SIG-M5 treated with dmso at 0.1 percent for 504 hours (cell line): ENCODE measurements around the gene SLC66A1.

Source experiments
- DNase-seq: peaks from one replicate; lab custom pipeline; 2025; ENCODE audit not compliant: unreplicated experiment; lab: John Stamatoyannopoulos, UW

The SLC66A1 gene

DNA sequence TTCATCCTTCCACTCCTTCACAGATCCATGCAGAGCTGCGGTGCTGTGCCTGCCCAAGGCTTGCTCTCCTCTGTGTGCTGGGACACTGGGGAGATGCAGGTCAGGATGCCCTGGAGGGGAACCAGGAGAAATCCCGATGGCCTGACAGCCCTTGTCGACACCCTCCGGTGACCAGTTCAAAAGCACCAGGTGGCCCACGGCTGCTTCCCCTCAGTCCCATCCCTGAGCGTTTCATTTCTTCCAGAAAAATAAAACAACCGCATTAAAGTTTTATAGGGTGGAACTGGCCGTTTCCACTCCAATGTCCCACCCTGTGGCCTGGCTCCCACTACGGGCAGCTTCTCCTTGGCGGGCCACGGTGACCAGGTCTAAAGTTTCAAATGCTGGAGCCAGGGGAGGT is 48.3 kb downstream of the SLC66A1 start:
- no peak for DNase-seq

DNA sequence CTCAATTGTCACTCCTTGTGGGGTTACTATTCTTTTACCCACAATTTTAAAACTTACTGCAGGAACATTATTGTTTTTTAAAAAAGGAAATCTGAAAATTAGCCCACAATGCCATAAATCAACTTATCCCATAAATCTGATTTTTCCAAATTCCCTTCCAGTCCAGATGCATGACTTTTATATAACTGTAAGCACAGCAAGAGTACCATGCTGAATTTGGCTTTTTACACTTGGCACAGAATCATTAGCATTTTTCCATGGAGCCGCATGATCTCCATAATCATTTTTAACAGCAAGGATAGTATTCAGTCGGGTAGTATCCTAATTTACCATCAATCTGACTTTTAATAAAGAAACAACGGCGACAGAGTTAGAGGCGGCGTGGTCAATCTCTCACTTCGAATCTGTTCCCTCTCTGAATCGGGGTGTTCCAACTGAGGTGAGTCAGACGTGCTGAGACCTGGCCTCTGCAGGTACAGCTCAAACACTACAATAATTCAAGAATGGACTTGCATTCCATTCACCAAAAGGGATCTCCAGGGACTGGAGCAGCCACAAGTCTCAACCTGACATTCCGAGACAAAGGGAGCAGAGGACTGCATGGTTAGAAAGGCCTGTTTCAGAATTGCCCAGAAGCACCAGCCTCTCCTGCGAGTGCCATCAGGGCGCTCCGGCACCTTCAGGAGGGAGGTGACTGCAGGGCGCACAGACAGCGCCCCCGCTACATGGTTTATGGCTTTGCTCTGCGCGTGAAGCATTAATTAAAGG is 48.9 kb downstream of the SLC66A1 start:
- no peak for DNase-seq

DNA sequence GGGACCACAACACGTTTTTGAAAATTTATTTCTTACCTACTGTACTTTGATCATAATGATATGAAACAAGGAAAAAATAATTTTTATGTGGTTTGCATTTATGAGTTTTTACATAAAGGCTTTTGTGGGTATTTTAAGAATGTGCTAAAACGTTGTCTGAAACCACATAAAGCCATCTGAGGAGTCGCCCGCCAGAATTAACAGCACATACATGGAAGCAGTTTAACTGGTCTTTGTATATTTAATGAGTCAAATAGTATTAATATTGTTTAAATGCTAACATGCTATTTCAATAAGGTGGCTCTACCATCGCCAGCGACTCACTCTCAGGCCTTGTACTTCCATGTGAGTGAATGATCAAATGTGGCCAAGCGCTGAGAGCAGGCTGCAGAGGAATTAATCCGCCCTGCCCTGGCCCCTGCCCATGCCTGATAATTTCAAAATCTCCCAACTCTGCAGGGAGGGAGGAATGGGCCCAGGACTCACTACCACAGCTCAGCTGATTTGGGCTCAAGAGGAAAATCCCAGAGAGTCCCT is 49.6 kb downstream of the SLC66A1 start:
- no peak for DNase-seq

DNA sequence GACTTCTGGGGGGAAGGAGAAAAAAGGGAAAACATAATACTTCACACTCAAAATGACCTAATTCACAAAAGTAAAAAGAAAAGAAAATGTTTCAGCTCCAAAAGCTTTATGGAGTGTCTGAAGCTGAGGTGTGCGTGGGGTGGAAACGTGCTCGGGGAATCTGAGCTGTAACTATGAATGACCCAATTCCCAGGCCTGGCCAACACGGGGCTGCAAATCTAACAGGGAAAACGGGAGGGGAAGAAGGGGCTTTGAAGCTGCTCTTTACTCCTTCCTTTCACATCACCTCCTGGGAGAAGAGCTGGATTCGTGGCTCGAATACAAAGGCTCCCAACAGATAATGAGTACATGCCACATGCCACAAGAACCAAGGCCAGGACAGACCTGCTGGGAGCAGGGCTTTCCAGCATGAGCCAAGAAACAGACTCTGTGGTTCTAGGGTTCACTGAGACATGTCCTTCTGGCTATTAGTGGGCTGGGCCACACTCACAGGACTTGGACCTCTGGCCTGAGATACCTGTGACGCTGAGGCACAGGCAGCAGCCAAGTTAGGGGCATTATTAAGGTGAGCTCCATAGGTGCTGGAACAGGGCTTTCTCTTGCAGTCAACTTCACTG is 51.5 kb downstream of the SLC66A1 start:
- DNase-seq = no peak

DNA sequence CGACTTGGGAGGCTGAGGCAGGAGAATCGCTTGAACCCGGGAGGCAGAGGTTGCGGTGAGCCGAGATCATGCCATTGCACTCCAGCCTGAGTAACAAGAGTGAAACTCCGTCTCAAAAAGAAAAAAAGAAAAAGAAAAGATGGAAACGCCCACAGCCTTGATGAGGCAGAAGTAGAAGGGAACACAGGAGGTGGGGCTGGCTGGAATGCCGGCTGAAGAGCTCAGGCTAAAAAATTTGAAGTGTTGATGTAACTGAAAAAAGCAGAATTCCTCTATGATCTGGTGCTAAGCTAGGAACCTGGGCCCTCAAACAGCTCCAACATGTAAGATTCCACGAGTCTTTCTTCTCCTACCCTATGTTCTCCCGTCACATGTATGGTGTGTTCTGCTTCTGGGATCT is 53.6 kb downstream of the SLC66A1 start:
- DNase-seq = no peak

DNA sequence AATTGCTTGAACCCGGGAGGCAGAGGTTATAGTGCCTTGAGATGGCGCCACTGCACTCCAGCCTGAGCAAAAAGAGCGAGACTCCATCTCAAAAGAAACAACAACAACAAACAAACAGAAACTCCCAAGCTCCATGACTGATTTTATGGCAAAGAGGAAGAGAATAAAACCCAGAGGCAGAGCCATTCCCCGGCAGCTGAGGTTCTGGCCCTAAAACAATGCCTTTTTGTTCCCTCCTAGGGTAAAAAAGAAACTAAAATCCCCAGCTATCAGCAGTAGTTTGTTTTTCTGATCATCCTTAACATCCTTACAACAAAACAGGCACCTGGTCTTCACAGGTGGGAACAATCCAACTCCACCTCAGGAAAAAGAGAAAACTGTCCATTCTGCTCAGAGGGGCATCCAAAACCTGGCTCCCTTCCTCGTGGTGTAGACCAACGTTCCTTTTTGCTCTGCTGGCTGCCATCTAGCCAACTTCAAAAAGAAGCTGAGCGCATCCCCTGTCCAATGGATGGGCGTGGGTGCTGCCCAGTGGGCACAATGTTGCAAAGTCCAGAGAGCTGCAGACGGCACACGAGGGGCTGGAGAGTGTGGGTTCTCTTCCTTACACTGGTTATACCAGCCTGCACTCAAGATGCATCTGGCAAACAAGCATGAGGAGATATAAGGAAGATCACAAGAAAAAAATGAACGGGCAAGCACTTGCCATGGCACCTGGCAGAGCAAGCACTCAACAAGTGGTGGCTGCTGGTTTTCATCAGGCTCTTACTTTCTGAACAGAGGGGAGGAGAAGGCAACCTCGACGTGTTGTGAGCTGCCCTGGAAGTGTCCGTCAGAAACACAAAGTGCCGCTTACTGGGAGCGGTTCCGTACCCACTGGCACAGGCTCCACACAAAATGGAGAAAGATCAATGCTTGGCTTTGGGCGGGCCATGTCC is 54.7 kb downstream of the SLC66A1 start:
- no peak for DNase-seq

DNA sequence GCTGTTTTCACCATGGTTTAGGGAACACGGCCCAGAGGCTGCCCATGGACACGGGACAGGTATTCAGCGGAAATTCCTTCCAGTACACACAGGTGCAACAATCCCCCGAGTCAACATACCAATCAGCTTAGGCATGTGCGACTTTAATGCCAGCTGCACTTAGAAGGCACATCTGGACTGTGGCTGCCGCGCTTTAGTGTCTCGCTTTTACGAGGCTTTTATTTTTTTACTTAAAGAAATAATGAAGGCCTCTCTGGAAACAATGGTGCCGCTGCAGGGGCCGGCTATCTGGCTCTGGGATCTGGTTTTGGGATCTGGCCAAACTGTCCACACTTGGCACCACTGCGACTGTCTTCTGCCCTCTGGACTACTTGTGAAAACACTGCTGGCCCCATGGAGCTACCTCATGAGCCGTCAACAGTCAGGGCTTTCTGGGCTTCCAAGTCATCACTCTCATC is 55.5 kb downstream of the SLC66A1 start:
- DNase-seq = no peak

DNA sequence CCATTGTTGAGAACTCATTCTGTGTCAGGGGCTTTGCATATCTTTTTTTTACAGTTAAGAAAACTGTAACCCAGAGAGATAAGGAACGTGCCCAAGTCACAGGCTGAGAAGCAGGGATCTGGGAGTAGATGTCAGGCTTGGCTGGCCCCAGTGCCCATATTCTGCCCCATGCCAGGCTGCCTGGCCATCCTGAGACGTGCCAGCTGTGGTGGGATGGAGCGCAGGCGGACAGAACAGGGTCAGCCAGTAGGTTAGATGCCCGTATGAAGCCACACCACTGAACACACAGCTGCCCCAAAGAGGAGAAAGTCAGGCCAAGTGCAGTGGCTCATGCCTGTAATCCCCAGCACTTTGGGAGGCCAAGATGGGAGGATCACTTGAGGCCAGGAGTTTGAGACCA is 55.9 kb downstream of the SLC66A1 start:
- DNase-seq = no peak

DNA sequence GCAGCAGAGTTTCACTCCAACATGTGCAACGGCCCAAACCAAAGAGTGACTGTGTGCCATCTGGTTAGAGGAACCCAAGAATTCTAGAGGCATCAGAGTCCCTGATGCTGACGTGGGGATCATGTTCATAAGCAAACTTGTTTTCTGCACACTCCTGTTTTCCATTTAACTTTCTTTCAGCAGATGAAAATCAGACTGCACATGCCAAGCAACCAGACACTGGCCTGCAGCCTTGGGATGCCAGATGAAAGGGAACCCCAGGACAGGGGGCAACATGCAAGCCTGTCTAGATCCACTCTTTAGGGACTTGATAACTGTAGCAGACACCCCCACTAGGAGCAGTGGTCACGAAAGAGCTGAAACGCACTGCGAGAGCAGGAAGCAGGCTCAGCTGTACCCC is 56.8 kb downstream of the SLC66A1 start:
- no peak for DNase-seq

DNA sequence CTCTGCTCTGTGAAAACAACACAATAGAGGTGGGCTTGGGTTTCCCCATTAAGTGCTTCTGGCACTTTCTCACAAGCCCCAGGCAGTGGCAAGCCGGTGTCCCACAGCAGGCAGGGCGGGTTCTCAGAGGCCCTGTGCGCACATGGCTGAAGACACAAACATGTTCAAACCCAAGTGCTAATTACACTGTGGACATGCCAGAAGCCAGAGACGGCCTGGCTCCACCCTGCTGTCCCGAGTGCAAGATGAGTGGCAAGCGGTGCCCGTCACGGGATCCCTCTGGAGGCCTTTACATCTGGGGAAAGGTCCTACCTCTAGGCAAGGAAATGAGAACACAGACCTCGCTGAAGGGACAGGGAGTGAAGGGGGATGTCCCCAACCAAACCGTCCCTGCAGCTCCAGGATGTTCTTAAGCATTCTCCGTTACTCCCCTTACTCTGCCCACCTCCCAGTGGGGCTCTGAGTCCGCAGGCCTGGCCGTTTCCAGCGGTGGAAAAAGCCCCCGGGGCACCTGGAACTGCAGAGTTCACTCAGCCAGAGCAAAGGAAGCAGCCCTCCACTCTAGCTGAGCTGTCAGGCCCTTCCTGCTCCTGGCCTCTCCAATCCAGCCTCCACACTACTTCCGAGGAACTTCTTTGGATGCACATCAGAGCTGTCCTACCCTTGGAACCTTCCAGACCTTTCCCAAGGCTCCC is 57.4 kb downstream of the SLC66A1 start:
- no peak for DNase-seq

DNA sequence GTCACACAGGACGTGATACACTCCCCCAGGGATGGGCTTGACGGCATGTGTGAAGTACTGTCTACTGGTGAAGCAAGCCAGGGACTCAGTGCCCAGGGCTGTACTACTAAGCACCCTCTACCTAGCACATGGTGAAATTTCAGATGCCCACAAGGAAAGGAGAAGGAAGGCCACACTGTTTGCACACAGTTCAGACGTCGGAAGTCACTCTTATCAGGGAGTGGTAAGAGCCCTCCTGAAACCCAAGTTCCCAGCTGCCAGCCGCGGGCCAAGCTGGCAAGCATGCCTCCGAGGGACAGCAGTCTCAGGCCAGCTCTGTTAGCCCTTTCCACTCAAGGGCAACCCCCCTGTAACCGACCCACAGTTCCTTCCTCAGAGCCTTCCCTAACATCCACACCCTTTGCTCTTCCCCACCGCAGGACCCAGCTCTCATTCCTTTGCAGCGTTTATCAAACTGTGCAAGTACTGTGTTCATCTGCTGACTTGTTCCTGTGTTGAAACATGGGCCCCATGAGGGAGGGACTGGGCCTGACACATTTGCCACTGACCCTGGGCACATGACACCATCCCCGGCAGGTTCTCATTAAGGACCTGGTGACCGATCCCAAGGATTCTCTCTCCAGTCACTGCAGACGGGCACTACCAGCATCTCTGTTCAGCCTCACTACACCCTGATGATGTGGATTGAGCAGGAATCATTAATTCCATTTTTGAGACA is 58.5 kb downstream of the SLC66A1 start:
- no peak for DNase-seq

DNA sequence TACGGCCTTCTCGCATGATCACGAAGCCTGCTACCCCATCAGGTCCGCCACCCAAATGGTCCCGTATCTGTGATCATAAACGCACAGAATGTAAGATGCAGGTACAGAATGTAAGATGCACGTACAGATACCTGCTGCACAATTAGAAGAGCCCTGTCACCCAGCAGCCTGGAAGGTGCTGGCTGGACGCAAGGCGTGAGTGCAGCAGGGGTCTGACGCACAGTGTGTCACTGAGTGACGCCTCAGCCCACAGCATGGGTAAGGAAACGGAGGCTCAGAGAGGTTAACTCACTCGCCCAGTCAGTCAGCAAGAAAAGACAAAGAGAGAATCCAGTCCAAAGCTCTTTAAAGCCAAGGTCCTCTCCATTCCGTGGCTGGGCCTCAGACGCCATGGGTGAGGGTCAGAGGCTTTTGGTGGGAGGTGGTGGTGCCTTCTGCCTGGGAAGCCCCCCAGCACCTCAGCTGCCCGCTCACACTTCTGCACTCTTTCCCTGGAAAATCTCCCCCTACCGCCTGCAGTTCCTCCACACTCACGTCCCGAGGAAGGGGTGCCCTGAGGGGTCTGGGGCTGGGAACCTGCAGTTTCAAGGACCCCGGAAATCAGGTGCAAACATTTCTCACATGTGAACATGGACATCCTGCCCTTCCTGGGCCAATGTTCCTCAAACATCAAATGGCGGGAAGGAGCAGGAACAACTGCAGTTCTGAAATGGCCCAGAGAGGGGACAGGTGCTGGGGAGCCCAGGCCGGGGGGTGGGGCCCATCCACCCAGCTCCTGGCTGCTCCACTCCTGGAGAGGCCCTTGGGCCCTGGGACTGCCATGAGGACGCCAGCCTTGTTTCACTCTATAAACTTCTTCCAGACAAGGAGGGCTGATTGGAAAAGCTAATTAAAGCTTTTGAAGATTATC is 59.4 kb downstream of the SLC66A1 start:
- no peak for DNase-seq

DNA sequence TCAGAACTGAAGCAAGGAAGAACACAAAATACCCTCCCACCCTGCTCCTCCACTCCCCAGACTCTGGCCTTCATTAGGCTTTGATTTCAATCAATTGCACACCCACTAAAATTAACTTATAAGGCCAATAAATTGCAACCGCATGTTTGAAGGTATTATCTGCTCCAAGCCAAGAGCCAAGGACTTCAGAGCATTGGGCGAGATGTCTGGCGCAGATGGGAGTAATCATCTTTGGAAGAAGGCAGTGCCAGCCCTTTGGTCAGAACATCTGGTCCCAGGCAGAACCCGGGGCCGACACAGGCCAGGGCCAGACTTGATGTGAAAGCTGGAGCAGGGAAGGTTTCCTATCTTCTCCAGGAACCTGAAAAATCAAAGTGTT is 60.0 kb downstream of the SLC66A1 start:
- DNase-seq = no peak

DNA sequence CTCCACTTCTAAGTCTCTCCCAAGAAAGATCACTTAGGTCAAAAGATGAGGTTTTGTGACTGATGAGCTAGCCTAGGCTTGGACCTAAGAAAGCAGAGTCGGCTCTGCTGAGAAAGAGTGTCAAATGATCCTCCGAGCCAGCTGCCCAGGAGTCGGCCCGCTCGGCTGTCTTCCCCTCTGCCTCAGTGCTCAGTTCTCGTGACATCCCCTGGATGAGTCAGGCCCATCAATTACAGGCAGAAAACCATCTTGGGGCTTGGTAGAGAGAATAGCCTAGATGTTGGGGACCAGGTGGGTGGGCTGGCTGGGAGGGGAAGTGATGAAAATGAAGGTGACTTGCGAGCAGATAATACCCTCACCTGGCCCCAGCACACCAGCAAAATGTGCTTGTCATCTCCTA is 60.5 kb downstream of the SLC66A1 start:
- no peak for DNase-seq

DNA sequence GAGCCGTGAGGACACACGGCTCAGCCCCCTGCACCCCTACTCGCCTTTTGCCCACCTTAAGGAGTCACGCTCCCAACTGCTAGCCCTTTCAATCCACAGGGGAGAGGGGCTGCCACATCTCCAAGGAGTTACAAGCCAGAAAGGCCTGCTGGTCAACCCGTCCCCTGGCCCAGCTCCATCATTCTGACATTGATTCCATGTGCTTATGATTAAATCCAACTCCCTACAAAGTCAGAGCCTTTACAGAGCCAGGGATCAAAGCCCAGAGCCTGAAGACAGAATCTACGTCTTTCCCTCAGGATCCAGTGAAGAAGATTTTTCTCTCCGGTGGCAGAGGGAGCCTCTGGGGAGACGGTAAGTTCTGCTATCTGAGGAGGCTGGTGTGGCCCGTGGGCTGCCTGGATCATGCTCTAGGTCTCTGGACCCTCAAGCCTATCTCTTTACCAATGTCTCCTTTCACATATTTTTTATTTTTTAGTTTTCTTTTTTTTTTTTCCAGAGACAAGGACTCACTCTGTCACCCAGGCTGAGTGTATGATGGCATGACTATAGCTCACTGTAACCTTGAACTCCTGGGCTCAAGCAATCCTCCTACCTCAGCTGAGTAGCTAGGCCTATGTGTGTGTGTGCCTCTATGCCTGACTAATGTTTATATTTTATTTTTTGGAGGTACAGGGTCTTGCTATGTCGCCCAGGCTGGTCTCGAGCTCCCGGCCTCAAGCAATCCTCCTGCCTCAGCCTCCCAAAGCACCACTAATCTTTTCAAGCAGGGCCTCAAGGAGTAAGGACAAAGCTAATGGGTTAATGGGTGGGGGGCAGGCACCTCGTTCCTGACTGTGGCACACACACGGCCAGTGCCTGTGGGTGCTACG is 61.3 kb downstream of the SLC66A1 start:
- no peak for DNase-seq

DNA sequence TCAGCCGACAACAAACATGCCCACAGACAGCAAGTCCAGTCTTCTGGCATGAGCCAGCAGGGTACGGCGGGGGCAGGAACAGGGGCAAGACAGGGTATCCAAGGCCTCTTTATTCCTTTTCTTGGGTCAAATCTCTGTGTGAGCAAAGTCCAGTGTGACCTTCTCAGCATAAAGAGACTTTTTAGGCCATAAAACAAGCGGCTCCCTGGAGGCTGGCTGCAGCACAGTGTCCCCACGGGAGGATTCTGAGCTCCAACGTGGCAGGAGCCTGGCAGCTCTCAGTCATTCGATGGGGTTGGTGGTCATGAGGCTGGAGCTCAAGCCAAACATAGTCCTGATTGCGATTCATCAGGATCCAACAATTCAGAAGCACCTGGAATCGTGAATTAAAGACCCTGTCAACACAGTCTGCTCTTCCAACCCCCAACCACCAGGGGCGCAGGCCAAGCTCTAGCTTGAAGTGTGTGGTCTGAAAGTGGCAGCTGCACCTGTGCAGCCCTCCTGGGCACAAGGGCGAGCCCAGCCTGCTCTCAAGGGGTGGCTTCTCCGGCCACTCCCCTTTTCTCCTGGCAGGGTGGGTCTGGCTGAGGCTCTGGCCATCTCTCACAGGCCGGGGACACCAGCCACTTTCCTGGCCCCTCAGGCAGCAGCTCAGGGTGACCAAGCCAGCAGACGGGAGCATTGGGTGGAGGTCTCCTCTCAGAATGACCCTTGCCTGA is 62.1 kb downstream of the SLC66A1 start:
- no peak for DNase-seq

DNA sequence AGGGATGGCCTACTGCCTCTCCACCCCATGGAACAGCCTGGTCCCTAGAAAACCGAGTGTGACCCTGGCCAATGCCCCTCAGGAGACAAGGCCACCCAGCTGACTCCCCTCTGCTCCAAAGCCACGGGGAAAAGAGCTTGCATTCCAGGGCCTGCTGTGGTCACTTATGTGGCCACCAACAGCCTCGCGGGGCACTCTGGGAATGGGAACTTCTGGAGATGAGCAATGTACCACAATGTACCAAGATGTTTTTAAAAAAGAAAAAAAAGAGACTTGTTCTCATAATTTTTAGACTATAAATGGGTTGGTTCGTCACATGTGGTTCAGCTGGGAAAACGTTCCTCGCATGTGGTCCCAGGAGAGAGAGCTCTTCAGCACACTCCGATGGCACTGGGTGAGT is 62.8 kb downstream of the SLC66A1 start:
- DNase-seq = no peak
